ENCODE data around the gene PRXL2A. TPM values are rescaled to one million over a fixed set of nuclear protein-coding genes. Genes with fewer than 3 reads are reported as not detected.

PRXL2A gene
- total and polyA plus RNA-seq, 3 experiments from 2014 or later: 8.1 to 9.4 (median 8.3) TPM

DNA sequence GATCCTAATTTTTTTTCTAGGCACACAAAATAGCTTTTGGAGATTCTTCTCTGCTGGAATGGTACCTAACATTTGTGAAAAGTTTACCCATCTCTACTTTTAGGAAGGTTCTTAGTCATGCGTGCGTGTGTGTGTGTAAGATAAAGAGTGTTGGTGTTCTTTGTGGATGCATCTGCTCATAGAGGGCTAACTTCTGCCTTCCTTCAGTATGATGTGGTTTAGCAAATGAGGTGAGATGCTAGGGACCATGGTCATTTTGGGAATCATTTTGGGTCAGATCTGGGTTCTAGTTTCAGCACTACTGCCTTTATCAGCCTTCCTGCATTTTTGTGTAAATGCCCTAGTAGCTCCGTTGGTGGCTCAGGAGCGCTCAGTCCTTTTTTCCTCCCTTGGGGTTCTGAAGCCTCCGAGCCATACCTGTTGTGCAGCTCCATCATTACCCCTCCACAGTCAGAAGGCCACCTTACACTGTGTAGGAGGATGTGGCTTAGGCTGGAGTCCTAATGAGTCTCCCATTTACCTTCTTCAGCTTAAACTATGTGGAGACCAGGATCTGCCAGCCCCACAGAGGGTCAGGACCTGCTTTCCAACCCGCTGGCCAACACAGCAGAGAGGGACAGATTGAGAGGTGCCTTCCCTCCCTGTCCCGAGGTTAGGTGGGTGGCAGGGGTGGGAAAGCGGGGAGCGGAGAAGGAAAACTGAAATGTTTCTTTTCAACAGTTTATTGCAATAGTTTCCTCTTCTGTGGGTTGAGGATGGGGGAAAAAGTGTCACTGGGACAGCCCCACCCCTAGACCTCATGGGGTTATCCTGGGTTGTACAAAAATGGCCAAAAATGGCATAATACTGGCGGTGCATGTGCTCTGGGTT is 77.0 kb downstream of the PRXL2A start:
- Histone ChIP-seq H3K27me3 (ENCODE audit: insufficient read depth, low read length, poor library complexity, severe bottlenecking) (no peaks in the 10 kb centered on the region), H3K9me3 (ENCODE audit: low read length) (no peaks in the 10 kb centered on the region), H3K4me1 (ENCODE audit: insufficient read depth, low read length) (peaks cover 82% of the 10 kb centered on the region), H3K4me3 (ENCODE audit: low read length) (peak overlapping the region; percentile 16), H3K36me3 (ENCODE audit: insufficient read depth, low read length) (peaks cover 11% of the 10 kb centered on the region), H3K27ac (ENCODE audit: low read depth, low read length) (peak overlapping the region; percentile 3)
- no peak for DNase-seq
- H3K27ac Mint-ChIP-seq: peak overlapping the region; percentile 88 to 99 (median 96)
- H3K4me1 Mint-ChIP-seq: peaks cover 84 to 99% (median 98%) of the 10 kb centered on the region in 3 donors
- H3K36me3 Mint-ChIP-seq: peaks cover 10 to 38% (median 15%) of the 10 kb centered on the region in 3 donors
- H3K9me3 Mint-ChIP-seq: no peaks in the 10 kb centered on the region
- CTCF ChIA-PET: interaction anchor here (1.5 to 7.3 kb wide), 3 partner anchors 12 to 40 kb away, joined by 3 to 96 read pairs (median 33); no protein-coding TSS in a partner anchor
- H3K27me3 Mint-ChIP-seq: peaks cover 0 to 5% of the 10 kb centered on the region in 2 donors
- H3K4me3 Mint-ChIP-seq: peak overlapping the region; percentile 76 to 89 (median 85)
- POLR2A ChIA-PET: interaction anchor here (1.0 to 4.4 kb wide), 7 partner anchors 8 to 32 kb away, joined by 3 to 39 read pairs (median 7); no protein-coding TSS in a partner anchor

DNA sequence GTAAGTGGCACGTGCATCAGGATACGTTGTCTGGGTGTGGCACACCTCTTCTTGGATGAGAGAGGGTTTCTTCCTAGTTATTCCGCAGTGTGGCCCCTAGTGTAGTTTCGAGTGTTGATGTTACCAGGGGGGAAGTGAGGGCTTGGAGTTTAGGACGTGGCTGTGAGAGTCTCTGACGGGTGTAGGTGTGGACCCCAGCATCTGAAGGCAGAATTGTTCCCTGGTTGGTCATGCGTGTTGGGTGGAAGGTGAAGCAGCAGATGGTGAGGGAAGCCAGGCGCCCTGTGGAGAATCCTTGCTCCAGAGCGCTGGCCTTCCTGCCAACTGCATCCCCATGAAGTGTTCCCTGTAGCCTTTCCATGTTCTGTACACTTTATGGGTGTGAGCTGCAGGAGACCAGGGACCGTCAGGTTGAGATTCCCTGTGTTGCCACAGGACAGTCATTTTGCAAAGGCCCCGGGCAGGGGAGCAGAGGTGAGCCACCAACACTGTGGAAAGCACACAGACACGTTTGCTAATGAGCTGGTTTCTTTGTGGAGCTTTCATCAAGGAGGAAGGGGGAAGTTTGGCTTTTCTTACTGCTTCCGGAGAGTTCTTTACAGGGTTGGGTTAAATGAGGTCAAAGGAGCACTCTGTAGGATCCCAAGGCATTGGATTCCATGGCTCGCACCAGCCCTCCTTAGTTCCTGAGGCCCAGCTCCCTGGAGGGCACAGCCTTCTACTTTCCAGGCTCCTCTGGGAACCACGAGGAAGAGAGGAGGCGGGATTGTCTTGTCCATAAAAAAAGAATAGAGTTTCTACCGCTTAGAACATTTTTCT is 77.8 kb downstream of the PRXL2A start:
- H3K27ac Mint-ChIP-seq: peak overlapping the region; percentile 88 to 99 (median 96)
- peaks cover 0 to 5% of the 10 kb centered on the region in 2 donors for H3K27me3 Mint-ChIP-seq
- POLR2A ChIA-PET: interaction anchor here (0.6 to 4.4 kb wide), 14 partner anchors 11 to 299 kb away, joined by 3 to 39 read pairs (median 4); no protein-coding TSS in a partner anchor
- peaks cover 89 to 100% (median 100%) of the 10 kb centered on the region in 3 donors for H3K4me1 Mint-ChIP-seq
- DNase-seq: no peak
- Histone ChIP-seq H3K27ac (ENCODE audit: low read depth, low read length) (no peak overlapping the region), H3K4me1 (ENCODE audit: insufficient read depth, low read length) (peaks cover 88% of the 10 kb centered on the region), H3K27me3 (ENCODE audit: insufficient read depth, low read length, poor library complexity, severe bottlenecking) (no peaks in the 10 kb centered on the region), H3K36me3 (ENCODE audit: insufficient read depth, low read length) (peaks cover 17% of the 10 kb centered on the region), H3K4me3 (ENCODE audit: low read length) (peak overlapping the region; percentile 16), H3K9me3 (ENCODE audit: low read length) (no peaks in the 10 kb centered on the region)
- peaks cover 13 to 39% (median 23%) of the 10 kb centered on the region in 3 donors for H3K36me3 Mint-ChIP-seq
- H3K4me3 Mint-ChIP-seq: peak overlapping the region; percentile 76 to 89 (median 85)
- no peaks in the 10 kb centered on the region for H3K9me3 Mint-ChIP-seq
- CTCF ChIA-PET: interaction anchor here (1.0 to 7.3 kb wide), 8 partner anchors 12 to 41 kb away, joined by 3 to 96 read pairs (median 9); no protein-coding TSS in a partner anchor

Other genes with a start within 250 kb of the PRXL2A start
- 100 to 1,000 TPM; 211 to 217 TPM for gene ANXA11, start 203.0 kb upstream of the PRXL2A start, total RNA-seq
- gene ANXA11, start 203.0 kb upstream of the PRXL2A start, polyA plus RNA-seq: 292 TPM
- not detected for gene MAT1A, start 118.9 kb upstream of the PRXL2A start, total RNA-seq
- gene MAT1A, start 118.9 kb upstream of the PRXL2A start, polyA plus RNA-seq: not detected
- not detected for gene DYDC1, start 51.8 kb upstream of the PRXL2A start, total RNA-seq
- not detected for gene DYDC1, start 51.8 kb upstream of the PRXL2A start, polyA plus RNA-seq
- not detected for gene DYDC2, start 51.8 kb upstream of the PRXL2A start, total RNA-seq
- gene DYDC2, start 51.8 kb upstream of the PRXL2A start, polyA plus RNA-seq: not detected
- gene TSPAN14, start 45.8 kb downstream of the PRXL2A start, total RNA-seq: 10 to 100 TPM; 46.1 to 46.8 TPM
- gene TSPAN14, start 45.8 kb downstream of the PRXL2A start, polyA plus RNA-seq: 220 TPM
- under 1 TPM; 0.11 to 0.13 TPM for gene SH2D4B, start 129.4 kb downstream of the PRXL2A start, total RNA-seq
- not detected for gene SH2D4B, start 129.4 kb downstream of the PRXL2A start, polyA plus RNA-seq